Esophagus muscularis mucosa (tissue), 3 donors: ENCODE measurements around the gene PCDH9.

Source experiments
- POLR2A ChIP-seq: fragments of 450-650 bp; IDR thresholded peaks from one replicate; pipeline ENCODE4 v1.6.1; 2017; ENCODE audit warnings: antibody characterized with exemption, moderate library complexity, mild to moderate bottlenecking, low read depth
- TF ChIP-seq, protein P1 (sequence below), 3 experiments: fragments of 200-600 bp in 2 of 3; fragments of 450-650 bp in 1 of 3; sonication (generic) in 2 of 3; IDR thresholded peaks; one replicate each; pipeline ENCODE4 v1.5.1; 2017 to 2019; ENCODE audit warnings: antibody characterized with exemption in 3 of 3, mild to moderate bottlenecking in 2 of 3, moderate library complexity in 1 of 3

DNA sequence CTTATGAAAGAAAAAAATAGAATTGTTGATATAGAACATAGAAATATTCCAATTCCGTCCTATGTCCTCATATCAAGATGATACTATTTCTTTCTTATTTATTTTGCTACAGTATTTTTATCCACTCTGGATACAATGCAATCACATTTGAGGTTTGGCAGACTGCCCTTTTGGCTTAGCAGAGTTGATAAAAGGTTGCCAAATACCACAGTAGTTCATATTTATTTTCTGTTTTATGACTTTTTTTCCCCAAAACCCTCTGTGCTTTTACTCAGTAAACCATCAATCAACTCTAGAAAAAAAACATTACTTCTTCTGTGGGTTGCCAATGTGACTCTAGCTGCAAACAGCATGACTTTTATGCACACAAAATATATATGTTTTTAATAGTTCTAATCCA lies 424.5 kb downstream of the PCDH9 start:
- no peak for TF ChIP-seq POLR2A
- TF ChIP-seq, protein P1, sequence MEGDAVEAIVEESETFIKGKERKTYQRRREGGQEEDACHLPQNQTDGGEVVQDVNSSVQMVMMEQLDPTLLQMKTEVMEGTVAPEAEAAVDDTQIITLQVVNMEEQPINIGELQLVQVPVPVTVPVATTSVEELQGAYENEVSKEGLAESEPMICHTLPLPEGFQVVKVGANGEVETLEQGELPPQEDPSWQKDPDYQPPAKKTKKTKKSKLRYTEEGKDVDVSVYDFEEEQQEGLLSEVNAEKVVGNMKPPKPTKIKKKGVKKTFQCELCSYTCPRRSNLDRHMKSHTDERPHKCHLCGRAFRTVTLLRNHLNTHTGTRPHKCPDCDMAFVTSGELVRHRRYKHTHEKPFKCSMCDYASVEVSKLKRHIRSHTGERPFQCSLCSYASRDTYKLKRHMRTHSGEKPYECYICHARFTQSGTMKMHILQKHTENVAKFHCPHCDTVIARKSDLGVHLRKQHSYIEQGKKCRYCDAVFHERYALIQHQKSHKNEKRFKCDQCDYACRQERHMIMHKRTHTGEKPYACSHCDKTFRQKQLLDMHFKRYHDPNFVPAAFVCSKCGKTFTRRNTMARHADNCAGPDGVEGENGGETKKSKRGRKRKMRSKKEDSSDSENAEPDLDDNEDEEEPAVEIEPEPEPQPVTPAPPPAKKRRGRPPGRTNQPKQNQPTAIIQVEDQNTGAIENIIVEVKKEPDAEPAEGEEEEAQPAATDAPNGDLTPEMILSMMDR (IDR thresholded peaks at IDR 0.05), result no peak
